ENCODE measurements around the gene CDH4. TPM values are rescaled to one million over a fixed set of nuclear protein-coding genes. Genes with fewer than 3 reads are reported as not detected.

Gene CDH4
- total RNA-seq, 4 donors from 2014 or later = under 0.01 to 0.56 (median 0.19) TPM; not detected in 1

GRCh38 chr20:61494763-61495575 is 242.9 kb downstream of the CDH4 start:
- no peak for DNase-seq (ENCODE audit: low spot score)

GRCh38 chr20:61497029-61497627 is 245.1 kb downstream of the CDH4 start:
- ATAC-seq (ENCODE audit: low FRiP score) = no peak
- no peak for TF ChIP-seq CTCF (IDR thresholded peaks at IDR 0.05)
- no peak for DNase-seq (ENCODE audit: low spot score)

More at GRCh38 chr20:61494763-61495575, 242.9 kb downstream of the CDH4 start:
- no peak for ATAC-seq (ENCODE audit: low FRiP score)
- TF ChIP-seq CTCF (IDR thresholded peaks at IDR 0.05) = no peak

GRCh38 chr20:61499859-61500554 is 247.9 kb downstream of the CDH4 start:
- no peak for TF ChIP-seq CTCF (IDR thresholded peaks at IDR 0.05)
- DNase-seq (ENCODE audit: low spot score) (no peak), ATAC-seq (ENCODE audit: low FRiP score) (no peak)

GRCh38 chr20:61500791-61501321 is 248.8 kb downstream of the CDH4 start:
- DNase-seq (ENCODE audit: low spot score) (no peak), ATAC-seq (ENCODE audit: low FRiP score) (no peak)
- TF ChIP-seq CTCF (IDR thresholded peaks at IDR 0.05) = no peak

- ATAC-seq (ENCODE audit: low FRiP score) (no peak), DNase-seq (ENCODE audit: low spot score) (no peak)
- TF ChIP-seq CTCF (IDR thresholded peaks at IDR 0.05) = no peak
Observed at GRCh38 chr20:61502433-61502832, 250.4 kb downstream of the CDH4 start.

GRCh38 chr20:61503106-61503505 is 251.0 kb downstream of the CDH4 start:
- DNase-seq (ENCODE audit: low spot score) (no peak), ATAC-seq (ENCODE audit: low FRiP score) (no peak)
- no peak for TF ChIP-seq CTCF (IDR thresholded peaks at IDR 0.05)
